HG03196 (cell line): ENCODE results near the gene BDKRB1.

Source experiments
- ATAC-seq: cut with Tn5 transposase; IDR thresholded peaks from one replicate; pipeline ENCODE4 v1.9.1; 2021; ENCODE audit not compliant: unreplicated experiment

The BDKRB1 gene

DNA sequence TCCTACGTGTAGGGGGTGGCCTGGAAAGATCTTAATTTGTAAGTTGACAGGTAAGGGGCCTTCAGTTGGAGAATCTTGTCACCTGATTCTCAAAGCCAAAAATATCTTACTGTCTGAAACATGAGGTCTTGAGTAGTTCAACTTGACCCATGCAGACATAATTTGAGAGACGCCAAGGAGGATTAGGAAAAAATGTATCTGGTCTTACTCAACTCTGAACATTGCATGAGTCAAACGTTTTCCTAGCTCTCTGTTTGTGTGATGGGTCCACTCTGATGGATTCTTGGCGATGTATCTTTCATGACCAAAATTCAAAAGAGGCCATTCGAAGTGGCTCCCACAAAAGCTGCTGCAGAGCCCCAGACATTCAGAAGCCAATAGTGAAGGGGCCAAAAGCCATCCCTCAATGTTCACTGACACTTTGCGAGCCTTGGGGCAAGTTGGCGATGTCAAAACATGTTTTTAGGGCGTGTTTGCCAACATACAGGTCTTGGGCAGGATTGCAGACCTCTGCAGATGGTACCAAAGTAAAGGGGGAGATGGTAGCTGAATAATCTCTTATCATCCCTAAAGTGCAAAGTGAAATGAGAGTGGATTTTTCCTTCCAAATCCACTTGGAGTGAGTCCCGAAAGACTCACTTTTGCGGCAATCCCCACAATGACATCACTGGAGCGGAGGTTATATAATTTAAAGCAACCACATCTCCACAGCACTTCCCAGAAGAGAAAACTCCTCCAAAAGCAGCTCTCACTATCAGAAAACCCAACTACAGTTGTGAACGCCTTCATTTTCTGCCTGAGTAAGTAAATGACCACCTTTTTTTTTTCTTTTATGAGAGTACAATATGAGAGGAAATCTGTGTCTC lies at the start of gene BDKRB1:
Gene BDKRB1 (plus strand): TSS at position 710 of the 866 bp plus-strand sequence. CDS start 7,473 bp downstream, outside the sequence.
- no peak for ATAC-seq

DNA sequence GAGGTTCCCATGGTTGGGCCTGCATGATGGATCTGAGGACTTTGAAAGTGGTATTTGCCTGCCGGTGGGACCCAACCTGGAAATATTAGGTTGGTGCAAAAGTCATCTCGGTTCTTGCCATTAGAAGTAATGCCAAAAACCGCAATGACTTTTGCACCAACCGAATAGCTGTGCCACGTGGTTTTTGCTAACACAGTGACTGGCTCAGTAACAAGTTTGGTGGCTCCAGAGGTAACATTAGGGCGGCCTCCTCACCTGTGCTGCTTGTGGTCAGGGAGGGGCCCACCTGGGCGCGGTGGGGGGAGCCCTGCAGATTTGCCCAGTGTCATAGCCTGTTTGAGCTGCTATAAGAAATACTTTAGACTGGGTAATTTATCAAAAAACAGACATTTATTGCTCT lies 49.5 kb upstream of the BDKRB1 start:
- ATAC-seq, result no peak

GRCh38 chr14:96207686-96208085 lies 48.3 kb upstream of the BDKRB1 start:
- ATAC-seq, result no peak

DNA sequence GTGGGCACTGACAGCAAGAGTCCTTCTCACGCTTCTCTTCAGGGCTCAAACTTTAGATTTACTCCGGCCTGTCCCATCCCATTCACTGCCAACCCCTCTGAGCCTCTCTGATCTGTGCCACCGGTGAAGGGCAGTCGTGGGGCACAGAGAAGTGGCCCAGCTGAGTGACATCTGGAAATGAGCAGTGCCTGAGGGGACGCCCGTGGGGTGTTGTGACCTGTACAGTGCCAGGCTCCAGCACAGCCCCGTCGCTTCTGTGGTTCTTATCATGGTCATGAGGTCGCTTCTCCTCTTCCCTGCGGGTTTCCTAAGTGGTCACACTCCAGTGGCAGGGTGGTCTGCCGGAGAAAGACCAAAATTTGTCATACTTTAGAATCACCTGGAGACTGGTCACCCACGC lies 47.3 kb upstream of the BDKRB1 start:
- ATAC-seq, result no peak

DNA sequence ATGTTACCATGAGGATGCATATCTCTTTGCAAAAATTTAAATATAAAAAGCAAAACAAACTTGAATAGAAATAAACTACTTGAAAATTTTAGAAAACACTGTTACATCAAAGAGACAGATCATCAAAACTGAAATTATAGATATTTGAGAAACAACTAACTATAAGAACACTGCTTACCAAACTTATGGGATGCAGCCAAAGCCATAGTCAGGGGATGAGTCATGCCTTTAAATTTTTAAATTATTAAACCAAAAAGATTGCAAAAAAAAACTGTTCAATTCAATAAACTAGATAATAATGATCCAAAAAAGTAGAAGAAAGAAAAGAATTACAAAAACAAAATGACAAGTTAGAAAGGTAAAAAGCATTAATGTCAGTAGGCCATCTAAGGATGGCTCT lies 43.9 kb upstream of the BDKRB1 start:
- ATAC-seq, result no peak

- ATAC-seq, result no peak
These were observed 43.1 kb upstream of the BDKRB1 start for GRCh38 chr14:96212896-96213295.

GRCh38 chr14:96213871-96214465 lies 42.0 kb upstream of the BDKRB1 start:
- no peak for ATAC-seq

- ATAC-seq, result no peak
These were observed 41.2 kb upstream of the BDKRB1 start for GRCh38 chr14:96214793-96215192.

DNA sequence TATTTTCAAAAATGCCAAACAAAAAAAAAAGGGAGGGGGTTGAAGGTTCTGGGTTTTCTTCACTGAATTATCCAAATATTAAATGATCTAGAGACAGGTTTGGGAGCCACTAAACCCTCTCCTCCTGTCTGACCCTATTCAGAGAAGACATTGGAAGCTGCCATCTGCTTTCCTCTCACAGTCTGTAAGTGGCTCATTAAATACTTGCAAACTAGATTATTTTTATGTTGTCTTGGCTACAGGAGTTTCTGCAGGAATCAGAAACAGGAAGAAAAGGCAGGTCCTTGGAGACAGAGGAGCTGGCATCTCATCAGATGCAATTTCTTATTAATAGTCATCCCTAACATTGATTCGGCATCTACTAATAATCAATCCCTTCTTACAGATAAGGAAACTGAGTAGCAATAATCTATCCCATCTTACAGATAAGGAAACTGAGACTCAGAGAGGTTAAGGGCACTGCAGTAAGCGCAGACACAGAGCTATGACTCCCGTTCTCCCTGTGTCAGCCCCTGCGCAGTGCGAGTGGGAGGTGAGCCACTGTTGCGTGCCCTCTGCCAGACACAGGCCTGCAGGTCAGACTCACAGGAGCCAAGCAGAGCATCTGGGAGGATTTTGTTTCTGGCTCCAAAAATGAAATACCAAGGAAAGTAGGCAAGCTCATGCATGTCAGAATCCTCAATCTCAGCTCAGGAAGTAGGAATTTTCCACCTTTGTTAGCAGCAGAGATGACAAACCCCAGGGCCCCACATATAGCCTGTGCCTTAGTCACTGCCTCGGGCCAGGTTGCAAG lies 40.4 kb upstream of the BDKRB1 start:
- ATAC-seq, result no peak

GRCh38 chr14:96216627-96217026 lies 39.4 kb upstream of the BDKRB1 start:
- no peak for ATAC-seq

DNA sequence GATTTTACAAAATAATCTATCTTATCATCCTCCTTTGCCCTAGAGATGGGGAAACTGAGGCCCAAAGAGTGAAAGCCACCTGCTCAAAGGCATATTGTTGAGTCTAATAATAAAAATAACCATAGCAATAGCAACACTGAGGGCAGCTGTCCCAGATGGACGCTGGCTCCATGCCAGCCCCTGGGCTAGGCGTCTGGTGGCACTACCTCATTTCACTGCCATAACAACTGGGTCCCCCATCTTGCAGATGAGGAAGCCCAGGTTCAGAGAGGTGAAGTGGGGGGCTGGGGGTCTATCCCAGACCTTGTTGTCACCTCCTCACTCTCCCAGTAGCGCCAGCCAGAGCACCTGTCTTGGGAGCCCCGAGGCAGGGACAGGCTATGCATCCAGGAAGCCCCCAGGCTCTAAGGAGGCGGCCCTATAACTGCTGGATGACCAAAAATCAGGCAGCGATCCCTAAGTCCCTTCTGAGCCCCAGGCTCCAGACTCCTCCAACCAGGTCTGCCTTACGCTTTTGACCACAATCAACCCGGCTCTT lies 38.6 kb upstream of the BDKRB1 start:
- ATAC-seq, result no peak

DNA sequence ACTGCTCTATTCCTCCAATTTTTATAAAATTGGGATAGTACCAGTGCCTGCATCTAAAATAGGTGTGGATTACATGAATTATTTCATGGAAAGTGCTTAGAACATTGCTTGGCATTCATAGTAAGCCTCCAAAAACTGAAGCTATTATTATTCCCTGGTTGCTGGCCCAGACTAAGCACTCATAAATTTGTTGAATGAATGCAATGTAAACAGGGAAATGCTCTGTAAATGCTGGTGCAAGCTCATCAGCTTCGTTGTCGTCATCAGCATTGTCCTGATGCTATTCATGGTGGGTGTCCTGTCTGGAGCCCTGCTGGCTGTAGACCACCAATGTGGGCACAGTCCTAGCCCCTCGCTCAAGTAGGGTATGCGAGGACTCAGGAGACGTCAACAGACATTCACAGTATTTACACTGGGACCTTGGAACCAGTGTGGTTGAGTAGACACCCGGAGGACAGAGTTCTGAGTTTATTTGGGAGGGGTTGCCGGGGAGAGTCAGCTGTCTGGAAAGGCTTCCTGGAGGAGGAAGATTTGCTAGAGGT lies 34.8 kb upstream of the BDKRB1 start:
- ATAC-seq, result no peak

DNA sequence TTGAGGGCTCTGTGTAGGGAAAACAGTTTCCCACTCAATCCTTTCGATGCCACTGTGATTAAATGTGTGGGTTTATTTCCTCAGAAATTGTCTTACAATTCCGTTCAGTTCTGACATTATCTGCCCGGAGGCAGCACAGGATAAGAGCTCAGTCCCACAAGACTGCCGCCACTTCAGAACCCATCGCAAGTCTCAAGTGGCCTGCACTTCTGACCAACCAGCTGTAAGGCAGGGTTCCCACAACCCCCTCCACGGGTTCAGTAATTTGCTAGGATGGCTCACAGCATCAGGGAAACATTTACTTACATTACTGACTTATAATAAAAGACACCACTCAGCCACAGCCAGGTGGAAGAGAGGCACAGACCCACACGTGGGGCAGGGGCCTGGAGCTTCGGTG lies 34.2 kb upstream of the BDKRB1 start:
- no peak for ATAC-seq

GRCh38 chr14:96224480-96225096 lies 31.4 kb upstream of the BDKRB1 start:
- no peak for ATAC-seq

DNA sequence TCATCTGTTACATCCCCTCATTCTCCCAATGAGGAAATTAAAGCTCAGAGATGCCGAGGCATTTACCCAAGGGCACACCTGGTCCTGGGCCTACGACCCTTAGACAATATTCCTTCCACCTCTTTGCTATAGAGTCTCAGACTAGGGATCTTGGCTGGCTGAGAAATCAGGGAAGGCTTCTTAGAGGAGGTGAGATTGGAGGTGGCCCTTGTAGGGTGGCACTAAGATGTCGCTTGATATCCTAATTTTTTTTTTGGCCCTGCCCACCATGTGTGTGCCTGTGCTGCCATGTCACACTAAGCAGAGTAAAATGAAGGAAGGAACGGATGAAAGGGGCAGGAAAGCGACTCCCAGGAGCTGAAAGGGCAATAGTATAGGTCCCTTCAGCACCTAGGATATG lies 30.8 kb upstream of the BDKRB1 start:
- no peak for ATAC-seq

DNA sequence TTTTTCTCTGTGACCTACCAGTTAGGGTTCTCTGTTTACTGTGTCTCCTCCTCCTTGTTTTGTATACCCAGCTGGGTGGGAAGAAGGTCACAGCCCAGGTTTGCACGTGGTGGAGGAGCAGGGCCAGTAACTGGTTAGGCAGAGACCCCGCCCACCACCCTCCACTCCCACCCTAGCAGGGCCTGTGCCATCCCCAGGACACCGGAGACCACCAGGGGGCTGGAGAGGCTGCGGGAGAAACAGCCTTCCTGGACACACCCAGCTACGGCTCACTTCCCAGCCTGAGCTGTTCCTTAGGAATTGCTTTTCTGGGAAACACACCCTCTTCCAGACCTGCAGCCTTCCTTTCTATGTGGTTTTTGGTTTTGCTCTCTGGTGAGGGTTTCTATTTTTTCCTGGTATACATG lies 30.3 kb upstream of the BDKRB1 start:
- ATAC-seq, result no peak

- no peak for ATAC-seq
These were observed 28.6 kb upstream of the BDKRB1 start for GRCh38 chr14:96227428-96227827.

DNA sequence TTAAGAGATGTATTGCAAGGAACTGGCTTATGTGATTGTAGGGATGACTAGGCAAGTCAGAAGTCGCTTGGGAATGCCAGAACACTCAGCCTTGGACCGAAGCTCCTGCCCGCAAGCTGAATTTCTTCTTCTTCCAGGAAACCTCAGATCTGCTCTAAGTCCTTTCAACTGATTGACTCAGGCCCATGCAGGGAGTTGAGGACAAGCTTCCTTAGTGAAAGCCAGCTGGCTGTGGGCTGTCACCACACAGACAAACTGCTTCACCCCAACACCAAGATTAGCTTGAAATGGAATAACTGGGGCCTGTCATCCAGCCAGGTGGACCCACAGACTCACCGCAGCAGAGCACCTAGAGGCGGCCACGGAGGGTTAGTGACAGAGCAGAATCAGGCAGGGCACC lies 26.7 kb upstream of the BDKRB1 start:
- no peak for ATAC-seq

DNA sequence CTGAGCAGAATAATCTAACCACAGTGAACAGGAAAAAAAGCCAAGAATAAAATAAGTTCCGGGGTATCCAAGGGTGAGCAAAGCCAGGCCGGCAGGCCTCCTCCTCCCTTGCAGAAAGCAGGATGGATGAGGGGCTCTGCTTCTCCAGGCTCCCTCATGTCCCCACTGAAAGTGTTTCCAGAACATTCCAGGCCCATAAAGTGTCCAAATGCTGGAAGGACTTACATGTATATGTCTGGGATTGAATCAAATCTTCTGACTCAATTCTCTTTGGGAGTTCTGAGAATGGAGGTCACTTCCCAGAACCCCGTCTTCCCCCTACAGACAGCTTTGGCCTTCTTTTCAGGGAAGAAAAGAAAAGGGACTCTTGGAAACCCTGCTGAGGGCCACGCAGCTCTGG lies 25.0 kb upstream of the BDKRB1 start:
- no peak for ATAC-seq

DNA sequence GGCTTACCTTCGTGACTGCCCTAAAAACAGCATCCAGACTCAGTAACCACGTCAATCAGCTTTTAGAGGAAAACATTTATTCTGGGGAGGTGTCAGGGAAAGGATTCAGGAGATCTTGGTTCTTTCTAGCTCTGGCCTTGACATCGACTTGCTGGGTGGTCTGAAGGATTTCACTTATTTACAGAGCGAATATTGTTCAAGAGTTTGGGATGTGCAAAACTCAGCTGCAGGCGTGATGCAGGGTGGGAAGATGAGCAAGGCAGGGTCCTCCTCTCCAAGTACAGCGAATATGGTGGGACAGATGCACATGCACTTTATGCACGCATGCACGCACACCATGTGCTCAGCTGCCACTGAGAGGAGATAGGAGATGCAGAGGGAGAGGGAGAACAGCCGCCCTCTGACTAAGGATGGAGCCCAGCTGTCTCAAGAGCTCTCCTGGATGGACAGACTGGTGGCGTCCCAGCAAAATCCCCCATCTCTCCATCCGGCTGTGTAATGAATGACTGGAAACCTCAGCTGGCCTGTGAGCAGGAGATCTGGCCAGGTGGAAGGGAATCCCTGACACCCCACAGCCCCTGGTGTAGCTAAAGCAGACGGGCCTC lies 24.4 kb upstream of the BDKRB1 start:
- ATAC-seq, result no peak
